Stimulated activated CD8-positive, alpha-beta memory T cell treated with anti-CD3 and anti-CD28 coated beads, Interleukin-4, amount 100 ng/mL, for 4 hours (primary cell): ENCODE data around the gene MED13L.

ENCODE experiments used
- DNase-seq, 2 donors: peaks; one replicate each; pipeline ENCODE4 v3.0.0-alpha.2; 2020; ENCODE audit warnings: low read depth in 2 of 2, low spot score in 1 of 2

Gene MED13L

GRCh38 chr12:115920395-115921183 lies 356.9 kb downstream of the MED13L start:
- no peak for DNase-seq

GRCh38 chr12:115918763-115919162 lies 358.7 kb downstream of the MED13L start:
- DNase-seq: no peak

- peak; percentile 30 to 64 for DNase-seq
Measured at GRCh38 chr12:115916910-115917668, 360.4 kb downstream of the MED13L start.

- DNase-seq: no peak
Measured at GRCh38 chr12:115914122-115914521, 363.4 kb downstream of the MED13L start.

GRCh38 chr12:115912440-115912839 lies 365.1 kb downstream of the MED13L start:
- no peak for DNase-seq

GRCh38 chr12:115911360-115911759 lies 366.1 kb downstream of the MED13L start:
- no peak for DNase-seq

GRCh38 chr12:115910057-115910456 lies 367.4 kb downstream of the MED13L start:
- no peak for DNase-seq
